Stimulated activated CD8-positive, alpha-beta memory T cell treated with anti-CD3 and anti-CD28 coated beads, Interleukin-15, amount 100 ng/mL, for 1 hour (primary cell): ENCODE data around the gene CEMP1.

Experiments
- DNase-seq: peaks from one replicate; pipeline ENCODE4 v3.0.0-alpha.2; 2020; ENCODE audit warnings: low read depth

Gene CEMP1

GRCh38 chr16:2518823-2519710, 12.1 kb downstream of the CEMP1 start:
- DNase-seq = no peak

- no peak for DNase-seq
Observed at GRCh38 chr16:2517954-2518605, 13.1 kb downstream of the CEMP1 start.

- no peak for DNase-seq
Observed at GRCh38 chr16:2516391-2517240, 14.6 kb downstream of the CEMP1 start.

- no peak for DNase-seq
Observed at GRCh38 chr16:2515180-2515851, 15.9 kb downstream of the CEMP1 start.

- no peak for DNase-seq
Observed at GRCh38 chr16:2514333-2515179, 16.7 kb downstream of the CEMP1 start.

GRCh38 chr16:2513405-2514332, 17.5 kb downstream of the CEMP1 start, which contains the start of gene ATP6V0C:
TSS of gene ATP6V0C (plus strand) at chr16:2513952. CDS start at chr16:2514104, 152 bp downstream.
- peak; percentile 75 for DNase-seq

GRCh38 chr16:2512735-2513404, 18.3 kb downstream of the CEMP1 start:
- no peak for DNase-seq

- no peak for DNase-seq
Observed at GRCh38 chr16:2511996-2512734, 19.0 kb downstream of the CEMP1 start.

- no peak for DNase-seq
Observed at GRCh38 chr16:2511128-2511800, 19.9 kb downstream of the CEMP1 start.

GRCh38 chr16:2508722-2509400, 22.3 kb downstream of the CEMP1 start:
- no peak for DNase-seq

- DNase-seq = no peak
Observed at GRCh38 chr16:2507665-2508064, 23.5 kb downstream of the CEMP1 start.

GRCh38 chr16:2507052-2507659, 24.1 kb downstream of the CEMP1 start:
- no peak for DNase-seq

GRCh38 chr16:2505695-2506094, 25.5 kb downstream of the CEMP1 start:
- no peak for DNase-seq

GRCh38 chr16:2501946-2502895, 29.0 kb downstream of the CEMP1 start:
- DNase-seq = no peak

- DNase-seq = peak; percentile 68
Observed at GRCh38 chr16:2500918-2501750, 30.1 kb downstream of the CEMP1 start.
